Measurements from ENCODE around the gene TANK.
"Not testable (repeated sequence)": the region's sequence is repeated elsewhere in the genome, so short reads cannot be mapped to it uniquely, and the experiment has no call there.

Gene TANK

DNA sequence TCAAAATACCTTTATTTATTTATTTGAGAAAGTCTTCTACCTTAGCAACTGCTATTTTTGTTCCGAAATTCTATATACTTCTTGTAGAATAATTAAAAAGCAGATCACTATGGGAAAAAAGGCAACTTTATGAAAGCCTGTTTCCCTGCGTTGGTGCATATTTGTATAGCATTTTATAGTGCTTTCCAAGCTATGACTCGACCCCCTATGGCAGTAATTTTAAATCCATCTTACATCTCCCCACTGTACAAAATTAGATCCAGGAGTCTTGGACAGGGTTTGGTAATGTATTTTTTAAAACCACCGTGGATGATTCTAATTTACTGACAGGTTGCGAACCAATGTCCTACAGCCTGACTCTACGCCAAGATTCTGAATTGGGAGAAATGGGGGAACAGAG lies 10.1 kb downstream of the TANK start:
- no peak for FAIRE-seq

DNA sequence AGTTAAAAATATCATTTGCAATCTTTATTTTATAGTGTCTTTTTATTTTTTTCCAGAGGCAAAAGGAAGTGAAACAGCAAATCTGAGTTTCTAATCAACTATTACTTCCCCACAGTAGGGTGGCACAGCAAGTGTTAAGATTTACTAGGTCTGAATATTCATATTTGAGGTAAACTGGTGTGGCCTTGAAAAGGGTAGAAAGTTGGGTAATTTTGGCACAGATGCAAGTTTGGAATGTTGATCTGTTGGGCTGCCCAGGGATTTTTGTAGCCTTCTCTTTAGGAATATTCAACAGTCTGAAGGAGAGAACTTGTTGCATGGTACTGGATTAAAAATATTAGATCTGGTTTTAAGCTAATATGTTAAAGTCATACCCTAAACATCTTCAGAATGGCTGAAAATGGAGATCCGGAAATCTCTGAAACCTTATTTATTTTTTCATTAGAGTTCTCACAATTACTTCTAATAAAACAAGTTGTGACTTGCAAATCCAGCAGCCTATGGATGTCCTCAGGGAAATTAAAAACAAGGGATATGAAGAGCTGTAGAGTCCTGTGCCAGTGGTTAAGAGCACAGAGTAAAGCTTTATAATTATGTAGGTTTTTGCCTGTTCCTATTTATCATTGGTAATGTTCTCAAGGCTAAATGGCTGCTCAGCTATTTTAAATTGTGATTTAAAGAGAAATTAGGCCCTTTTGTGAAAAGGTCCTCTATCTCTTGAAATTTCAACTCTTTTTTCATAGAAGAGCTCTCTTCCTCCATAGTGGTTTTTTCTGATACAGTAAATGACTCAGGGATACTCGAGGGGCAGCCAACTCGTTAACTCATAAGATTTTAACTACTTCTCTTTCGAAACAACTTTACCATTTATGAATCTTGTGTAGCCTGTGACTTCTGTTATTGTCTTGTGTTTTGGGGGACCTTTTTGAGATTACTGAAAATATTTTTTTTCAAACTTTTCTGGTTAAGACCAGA lies 11.0 kb downstream of the TANK start:
- FAIRE-seq = no peak

DNA sequence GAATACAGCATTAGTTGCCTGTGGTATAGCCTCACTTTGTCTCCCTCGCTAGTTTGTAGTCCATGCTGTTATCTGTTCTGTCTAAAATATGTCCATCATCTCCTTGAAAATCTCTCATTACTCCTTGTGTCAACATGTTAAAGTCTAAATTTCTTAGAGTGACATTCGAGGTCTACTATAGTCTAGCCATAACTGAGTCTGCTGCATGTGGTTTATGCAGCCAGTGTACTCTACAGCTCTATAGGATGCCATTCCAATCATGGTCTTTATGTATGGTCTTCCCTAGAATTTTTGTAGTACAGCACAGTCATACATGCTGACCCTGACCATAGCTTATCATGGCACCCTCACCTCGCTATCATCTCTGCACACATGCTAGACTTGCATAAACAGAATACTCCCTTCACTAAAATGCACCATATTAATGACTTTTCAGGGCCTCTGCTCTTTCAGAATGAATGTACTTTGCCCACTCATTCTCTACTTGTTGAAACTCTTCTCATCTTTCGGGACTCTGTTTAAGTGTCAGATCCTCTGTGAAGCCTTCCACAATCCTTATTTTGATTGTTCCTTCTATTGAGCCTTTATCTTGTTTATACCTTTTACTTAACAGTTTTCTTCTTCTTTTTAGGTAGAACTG lies 12.8 kb downstream of the TANK start:
- FAIRE-seq = no peak

DNA sequence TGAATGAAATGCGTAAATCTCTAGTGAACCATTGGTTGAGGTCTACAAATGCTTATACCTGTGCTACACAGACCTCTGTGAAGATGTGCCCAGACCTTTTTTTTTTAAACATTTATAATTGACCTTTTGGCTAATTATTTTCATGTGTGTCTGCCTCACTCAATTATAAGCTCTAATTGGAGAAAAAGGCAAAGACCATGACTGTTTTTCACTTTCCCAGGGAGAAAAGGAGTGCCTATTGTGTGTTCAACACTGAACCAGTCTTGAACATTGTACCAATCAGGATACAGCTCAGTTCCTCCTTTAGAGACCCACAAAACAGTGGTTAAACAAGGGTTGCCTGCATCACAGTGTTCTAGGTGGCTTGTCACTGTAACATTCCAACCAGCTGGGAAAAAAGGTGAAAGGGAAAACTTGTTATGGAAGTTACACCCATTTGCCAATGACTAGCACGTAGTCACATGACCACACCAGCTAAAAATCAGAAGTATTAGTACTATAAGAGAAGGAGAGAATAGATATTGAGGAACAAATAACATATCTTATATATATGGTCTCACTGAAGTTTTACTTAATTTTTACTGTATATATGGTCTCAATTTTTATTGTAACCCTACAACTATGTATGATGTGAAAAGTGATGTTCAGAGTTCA lies 13.4 kb downstream of the TANK start:
- FAIRE-seq = no peak

DNA sequence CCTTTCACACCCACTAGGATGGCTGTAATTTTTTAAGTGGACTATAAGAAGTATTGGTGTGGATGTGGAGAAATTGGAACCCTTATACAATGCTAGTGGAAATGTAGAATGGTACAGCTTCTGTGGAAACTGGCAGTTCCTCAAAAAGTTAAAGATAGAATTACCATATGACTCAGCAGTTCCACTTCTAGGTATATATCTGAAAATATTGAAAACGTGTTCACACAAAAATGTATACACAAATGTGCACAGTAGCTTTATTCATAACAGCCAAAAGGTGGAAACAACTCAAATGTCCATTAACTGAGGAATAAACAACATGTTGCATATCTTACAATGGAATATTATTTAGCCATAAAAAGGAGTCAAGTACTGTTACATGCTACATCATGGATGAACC lies 17.7 kb downstream of the TANK start:
- FAIRE-seq = no peak

DNA sequence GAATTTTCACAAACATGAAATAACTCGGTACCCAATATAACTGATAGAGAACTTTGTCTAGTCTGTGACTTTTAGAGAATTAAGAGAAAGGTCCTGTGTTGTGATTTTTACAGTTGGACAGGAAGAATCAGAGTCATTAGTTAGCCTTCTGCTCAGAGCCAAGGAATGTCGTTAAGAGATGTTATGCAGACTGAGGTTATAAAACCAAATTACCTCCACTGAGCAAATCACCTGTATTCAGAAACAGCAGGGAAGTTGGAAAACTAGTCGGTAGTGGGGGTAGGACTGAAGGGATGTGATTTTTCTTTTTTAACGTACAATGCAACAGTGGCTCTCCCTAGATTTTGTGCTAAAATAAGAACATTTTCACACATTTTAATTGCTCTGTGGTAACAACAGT lies 18.5 kb downstream of the TANK start:
- no peak for FAIRE-seq

DNA sequence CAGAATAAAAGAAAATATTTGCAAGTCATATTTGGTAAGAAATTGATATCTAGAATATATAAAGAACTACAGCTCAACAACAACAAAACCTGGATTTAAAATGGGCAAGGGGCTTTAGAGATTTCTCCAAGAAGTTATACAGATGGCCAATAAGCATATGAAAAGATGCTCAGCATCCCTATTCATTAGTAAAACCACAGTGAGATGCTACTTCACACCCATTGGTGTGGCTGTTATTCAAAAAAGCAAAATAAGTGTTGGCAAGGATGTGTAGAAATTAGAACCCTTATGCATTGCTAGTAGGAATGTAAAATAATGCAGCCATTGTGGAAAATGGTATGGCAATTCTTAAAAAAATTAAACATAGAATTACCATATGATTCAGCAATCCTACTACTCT lies 29.8 kb downstream of the TANK start:
- no peak for FAIRE-seq

DNA sequence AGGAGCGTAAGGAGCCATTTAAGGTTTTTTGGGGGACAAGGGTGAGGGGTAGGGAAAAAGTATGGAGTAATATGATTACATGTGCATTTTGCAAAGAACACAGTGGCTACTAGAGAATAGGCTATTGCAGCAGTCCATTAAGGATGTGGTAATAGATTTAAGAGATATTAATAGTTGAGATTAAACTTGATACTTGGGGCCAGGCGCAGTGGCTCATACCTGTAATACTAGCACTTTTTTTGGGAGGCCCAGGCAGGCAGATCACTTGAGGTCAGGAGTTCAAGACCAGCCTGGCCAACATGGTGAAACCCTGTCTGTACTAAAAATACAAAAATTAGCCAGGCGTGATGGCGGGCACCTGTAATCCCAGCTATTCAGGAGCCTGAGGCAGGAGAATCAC lies 35.4 kb downstream of the TANK start:
- not testable (repeated sequence) for FAIRE-seq

DNA sequence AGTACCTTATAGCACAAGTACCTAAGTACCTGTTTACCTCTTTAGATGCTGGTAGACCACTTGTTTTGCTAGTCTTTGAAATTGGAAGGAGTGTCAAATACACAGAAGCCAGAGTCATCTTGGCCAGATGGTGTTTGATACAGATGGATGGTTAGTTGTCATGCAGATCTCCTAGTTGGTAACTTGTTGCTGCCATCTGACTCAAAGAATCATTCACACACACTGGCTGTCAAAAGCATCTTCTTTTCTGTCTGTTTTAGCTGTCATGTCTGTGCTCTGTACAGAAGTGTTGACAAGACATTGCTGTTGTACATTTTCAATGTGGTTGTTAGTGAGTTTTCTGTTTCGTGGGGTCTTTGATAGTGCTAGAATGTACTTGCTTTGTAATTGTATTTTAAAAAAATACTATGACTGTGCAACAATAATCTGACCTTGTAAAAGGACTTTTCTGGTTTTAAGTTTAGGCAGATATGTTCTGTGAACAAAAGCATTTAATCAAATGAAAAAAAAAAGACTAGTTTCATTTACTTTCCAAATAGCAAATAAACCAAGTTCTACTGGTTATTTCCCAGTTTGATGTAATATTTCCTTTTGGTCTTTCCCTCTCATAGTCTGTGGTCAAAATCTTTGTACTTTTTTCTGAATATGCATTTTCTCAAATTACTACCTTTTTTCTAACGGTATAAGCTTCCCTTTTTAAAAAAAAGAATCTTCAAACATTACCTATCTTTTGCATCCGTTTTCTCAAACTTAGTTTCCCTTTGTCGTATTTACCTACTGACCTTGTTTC lies 39.9 kb downstream of the TANK start:
- FAIRE-seq = no peak

DNA sequence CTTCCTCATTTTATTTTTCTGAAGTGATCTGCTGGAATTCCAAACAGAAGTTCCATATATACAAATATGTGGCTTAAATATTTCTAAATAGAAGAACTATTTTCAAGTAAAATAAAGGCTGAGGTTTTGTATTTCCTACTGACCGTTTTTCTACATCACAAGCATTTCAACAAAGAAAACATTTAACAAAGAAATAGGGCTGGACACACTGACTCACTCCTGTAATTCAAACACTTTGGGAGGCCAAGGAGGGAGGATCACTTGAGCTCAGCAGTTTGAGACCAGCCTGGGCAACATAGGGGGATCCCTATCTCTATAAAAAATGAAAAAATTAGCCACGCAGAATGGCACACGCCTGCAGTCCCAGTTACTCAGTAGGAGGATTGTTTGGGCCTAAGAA lies 44.6 kb downstream of the TANK start:
- no peak for FAIRE-seq

DNA sequence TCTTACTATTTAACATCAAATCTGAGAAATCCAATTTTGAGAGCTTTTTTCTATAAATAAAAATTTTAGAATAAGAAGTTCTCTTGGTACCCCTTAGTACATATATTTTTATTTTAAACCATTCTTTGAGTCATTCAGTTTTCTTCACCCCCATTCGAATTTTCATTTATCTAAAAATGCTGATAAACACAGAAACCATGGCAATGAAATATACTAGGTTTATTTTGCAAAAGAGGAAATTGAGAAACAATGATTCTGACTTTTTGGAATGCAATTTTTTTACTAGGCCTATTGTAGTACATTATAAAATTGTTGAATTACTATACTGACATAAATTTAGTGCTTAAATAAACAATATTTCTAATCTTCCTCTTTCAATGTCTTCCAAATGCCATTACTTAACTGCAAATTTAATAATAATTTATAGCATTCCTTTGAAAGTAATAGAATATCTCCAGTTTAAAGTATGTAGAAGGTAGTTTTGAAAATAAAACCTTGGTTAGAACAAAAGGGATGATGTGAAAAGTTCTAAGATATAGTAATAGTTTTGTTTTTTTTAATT lies 46.3 kb downstream of the TANK start:
- no peak for FAIRE-seq

DNA sequence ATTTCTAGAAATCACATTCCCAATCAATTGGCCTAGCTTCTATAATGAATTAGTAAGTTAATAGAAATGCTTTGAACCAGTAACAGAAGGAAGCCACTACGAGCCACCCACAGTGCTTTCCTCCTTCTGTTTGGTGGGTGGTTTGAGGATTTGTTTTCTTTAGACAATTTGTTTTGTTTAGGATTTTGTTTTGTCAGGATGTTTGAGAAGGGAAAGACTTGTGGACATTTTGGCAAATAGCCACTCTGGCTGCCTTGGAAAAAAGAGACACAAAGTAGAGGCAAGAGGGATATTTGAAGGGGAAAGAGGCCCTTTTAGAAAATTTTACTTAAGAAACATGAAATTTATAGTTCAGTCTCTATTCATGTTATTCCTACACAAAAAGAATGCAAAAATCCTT lies 47.7 kb downstream of the TANK start:
- no peak for FAIRE-seq

DNA sequence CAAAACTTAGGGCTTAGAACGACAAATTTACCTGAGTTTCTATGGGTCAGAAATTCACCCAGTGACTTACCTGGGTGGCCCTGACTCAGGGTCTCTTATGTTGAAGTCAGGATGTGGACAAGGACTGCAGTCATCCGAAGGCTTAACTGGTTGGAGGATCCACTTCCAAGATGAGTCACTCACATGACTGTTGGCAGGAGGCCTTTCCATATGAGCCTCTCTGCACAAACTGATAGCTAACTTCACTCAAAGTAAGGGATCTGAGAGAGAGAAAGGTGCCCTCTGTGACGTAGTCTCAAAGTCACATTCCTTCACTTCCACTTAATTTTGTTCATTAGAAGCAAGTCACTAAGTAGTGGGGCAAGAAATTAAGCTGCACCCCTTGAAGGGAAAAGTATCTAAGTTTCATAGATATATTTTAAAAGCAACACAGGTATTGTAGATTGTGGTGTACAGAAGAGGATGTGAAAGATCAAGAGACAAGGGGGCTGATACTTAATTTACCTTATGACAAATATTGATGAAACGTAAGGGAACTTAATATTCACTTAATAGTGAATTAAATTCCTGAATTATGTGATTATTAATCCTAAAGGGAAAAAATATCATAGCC lies 48.4 kb downstream of the TANK start:
- no peak for FAIRE-seq

DNA sequence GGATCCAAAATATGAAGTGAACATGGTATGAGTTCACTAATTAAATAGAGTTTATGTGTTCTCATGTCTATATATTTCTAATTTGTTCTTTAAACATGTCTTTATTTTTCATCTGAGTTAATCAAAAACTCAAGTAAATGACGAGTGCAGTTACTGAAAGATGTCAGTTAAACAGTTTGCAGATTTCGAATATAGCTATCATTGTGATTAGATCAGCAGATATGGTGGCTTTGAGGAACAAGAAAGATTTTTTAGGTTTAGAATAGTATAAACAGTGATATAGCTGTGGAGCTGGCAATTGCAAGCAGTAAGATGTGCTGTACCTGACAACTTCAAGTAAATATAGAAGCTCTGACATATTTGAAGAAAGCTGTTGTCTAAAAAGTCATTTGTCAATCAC lies 49.7 kb downstream of the TANK start:
- no peak for FAIRE-seq

DNA sequence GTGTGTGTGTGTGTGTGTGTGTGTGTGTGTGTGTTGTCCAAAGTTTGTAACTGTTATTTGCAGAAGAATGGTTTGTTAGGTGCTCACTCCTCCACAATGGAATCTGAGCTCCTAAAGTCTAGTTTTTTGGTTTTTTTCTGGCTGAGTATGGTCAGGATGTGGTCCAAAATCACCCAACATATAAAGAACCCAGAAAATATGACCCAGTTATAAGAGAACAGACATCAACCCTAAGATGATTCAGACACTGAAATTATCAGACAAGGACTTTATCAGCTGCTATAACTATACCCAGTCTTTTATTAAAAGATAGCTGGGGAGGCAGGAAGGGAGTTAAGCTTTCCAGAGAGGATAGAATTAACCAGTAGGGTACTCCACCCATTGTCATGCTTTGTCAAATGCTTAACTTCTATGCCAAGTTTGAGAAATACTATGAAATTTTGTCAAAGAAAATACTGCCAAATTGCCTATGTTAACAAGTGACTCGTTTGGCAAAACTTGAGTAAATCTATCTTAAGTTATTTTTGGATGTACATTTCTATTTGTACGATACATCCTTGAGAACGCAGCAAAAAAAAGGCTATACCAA lies 57.5 kb downstream of the TANK start:
- FAIRE-seq = no peak

DNA sequence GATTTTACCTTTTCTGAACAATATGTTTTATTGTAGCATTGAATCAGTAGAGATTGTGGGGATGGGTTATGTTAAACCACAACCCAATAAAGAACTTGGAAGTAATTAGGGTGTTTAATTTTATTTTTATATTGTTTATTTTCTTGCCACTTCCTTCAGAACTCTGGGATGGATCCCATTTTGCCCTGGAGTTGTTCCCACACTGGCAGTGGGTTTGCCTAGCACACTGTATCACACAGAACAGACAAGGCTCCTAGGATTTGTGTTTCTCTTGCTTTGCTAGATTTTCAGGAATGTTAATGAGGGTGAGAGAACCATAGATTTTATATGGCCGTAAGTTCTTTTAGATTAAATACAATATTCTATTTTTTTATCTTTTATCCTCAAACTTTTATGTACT lies 59.0 kb downstream of the TANK start:
- no peak for FAIRE-seq

DNA sequence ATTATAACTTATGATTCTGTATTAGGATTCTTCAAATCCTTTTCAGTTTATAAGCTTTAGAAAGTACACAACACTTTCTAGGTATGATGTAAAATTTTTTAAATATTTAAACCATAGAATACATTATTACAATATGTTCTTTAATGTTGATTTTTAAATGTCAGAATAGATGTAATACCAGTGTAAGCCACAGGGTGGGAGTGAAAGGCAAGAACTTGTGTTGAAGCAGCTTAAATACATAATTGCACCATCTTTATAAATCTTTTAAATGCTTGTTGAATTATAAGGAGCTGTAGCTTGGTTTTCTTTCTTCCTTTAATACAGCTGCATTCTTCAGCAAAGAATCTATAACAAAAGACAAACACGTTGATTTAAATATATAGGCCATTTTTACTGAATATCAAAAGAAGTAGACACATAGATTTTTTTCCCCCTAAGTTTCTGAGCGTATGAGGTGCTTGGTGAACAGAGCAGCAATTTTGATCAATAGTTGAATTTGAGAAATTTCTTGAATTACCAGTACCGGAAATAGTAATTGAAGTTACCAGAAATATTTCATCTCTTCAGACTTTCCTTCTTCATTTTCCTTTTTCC lies 63.0 kb downstream of the TANK start:
- FAIRE-seq = peak; percentile 93

DNA sequence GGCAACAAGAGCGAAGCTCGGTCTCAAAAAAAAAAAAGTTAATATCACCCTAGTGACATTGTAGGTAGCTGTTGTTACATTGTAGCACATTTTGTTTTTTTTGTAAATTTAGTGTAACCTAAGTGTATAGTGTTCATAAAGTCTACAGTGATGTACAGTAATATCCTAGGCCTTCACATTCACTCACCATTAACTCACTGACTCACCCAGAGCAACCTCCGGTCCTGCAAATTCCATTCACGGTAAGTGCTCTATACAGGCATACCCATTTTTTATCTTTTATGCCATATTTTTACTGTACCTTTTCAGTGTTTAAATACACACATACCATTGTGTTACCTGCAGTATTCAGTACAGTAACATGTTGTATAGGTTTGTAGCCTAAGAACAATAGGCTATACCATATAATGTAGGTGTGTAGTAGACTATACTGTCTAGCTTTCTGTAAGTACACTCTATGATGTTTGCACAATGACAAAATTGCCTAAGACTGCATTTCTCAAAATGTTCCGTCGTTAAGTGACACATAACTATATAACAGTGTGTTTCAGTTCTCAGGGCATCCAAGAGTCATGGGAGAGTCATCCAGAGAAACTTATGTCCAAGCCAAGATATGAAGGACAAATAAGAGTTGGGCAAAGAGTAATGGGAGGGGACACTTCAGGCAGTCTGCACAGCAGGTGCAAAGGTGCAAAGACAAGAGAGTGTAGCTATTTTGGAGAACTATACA lies 68.4 kb downstream of the TANK start:
- FAIRE-seq = no peak

DNA sequence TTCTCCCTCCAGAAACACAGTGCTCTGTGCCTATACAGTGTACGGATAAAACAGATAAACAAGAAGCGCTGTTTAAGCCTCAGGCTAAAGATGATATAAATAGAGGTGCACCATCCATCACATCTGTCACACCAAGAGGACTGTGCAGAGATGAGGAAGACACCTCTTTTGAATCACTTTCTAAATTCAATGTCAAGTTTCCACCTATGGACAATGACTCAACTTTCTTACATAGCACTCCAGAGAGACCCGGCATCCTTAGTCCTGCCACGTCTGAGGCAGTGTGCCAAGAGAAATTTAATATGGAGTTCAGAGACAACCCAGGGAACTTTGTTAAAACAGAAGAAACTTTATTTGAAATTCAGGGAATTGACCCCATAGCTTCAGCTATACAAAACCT lies 70.7 kb downstream of the TANK start:
- FAIRE-seq = no peak

DNA sequence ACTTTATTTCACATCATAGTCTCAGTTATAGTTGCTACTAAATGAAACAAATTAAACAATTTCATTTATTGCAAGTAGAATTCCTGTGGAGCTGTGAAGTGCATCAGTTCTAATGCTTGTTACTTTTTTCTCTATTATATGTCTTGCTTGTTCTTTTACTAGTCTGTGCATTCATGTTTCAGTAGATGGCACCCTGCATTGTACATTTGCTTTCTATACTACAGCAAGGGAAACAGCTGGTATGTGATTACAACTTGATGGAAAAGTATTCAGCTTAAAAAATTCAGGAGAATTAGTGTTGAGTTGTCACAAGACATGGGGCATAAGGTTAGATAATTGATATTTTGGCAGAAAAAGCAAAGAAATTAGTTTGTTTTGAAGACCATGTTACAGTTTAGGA lies 72.3 kb downstream of the TANK start:
- no peak for FAIRE-seq
